LHCN-M2 (cell line): Measurements from ENCODE around the gene APEX1. TPM values are rescaled to one million over a fixed set of nuclear protein-coding genes. Genes with fewer than 3 reads are reported as not detected.

ENCODE experiments used
- DNase-seq: peaks from one replicate; pipeline ENCODE4 v3.0.0-alpha.2; 2012; ENCODE audit warnings: low read depth
- polyA plus RNA-seq: library from polyadenylated mRNA; unstranded; fragments of >200 nt; gene quantifications from one replicate; pipeline ENCODE4 v1.2.1, GENCODE V29; 2012; ENCODE audit warnings: missing spikeins
- total RNA-seq: library from RNA; depleted of rRNA; stranded (reverse); fragments of >200 nt; gene quantifications from 2 replicates; pipeline ENCODE4 v1.2.3, GENCODE V29; 2014; rRNA removed

Gene APEX1
- 152 and 213 TPM in 2 replicates for total RNA-seq
- polyA plus RNA-seq = 205 TPM

- peak; percentile 99 for DNase-seq
These were observed at the start of gene APEX1, which contains the start of gene OSGEP for GRCh38 chr14:20454516-20455354. APEX1 (plus strand) TSS chr14:20455226; CDS start chr14:20455646, 420 bp downstream. OSGEP (minus strand) TSS chr14:20454812; CDS start chr14:20454683, 129 bp downstream.

DNA sequence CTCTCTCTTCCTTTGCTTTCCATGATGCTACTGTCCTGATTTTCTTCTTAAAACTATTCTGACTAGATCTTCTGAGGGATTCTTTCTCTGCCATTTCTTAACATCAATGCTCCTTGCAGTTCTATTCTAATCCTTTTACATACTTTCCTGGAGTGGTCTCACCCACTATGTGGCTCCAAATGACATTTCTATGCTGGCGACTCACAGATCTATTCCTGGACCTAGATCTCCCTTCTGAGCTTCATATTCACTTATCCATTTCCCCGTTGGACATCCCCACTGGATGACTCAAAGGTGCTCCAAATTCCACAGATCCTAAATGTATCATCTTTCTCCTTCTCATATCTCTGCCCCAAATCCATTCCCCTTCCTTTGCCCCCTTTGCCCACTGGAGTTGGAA, 45.8 kb upstream of the APEX1 start:
- peak; percentile 55 for DNase-seq

GRCh38 chr14:20412411-20412810, 42.6 kb upstream of the APEX1 start:
- no peak for DNase-seq

- peak; percentile 83 for DNase-seq
These were observed 41.9 kb upstream of the APEX1 start, which contains the start of gene TEP1 for GRCh38 chr14:20412876-20413743. TEP1 (minus strand) TSS chr14:20413501; CDS start chr14:20408439, 5,062 bp downstream.

DNA sequence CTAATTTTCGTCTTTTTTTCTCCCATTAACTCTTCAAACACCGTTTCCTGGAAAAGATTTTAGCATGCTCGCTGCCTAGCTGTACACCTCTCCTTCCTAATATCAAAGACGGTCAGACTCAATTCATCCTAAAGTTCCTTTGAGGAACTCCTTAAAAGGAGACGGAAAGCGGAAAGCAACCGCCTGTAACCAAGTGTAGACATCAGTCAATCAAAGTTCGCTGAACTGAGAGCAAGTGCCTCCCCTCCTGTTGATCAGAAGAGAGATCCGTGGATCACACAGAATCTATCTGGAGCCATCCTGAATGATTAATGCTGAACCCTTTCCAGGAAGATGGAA, 41.3 kb upstream of the APEX1 start:
- DNase-seq = no peak

GRCh38 chr14:20415782-20416206, 39.2 kb upstream of the APEX1 start:
- DNase-seq = peak; percentile 67

DNA sequence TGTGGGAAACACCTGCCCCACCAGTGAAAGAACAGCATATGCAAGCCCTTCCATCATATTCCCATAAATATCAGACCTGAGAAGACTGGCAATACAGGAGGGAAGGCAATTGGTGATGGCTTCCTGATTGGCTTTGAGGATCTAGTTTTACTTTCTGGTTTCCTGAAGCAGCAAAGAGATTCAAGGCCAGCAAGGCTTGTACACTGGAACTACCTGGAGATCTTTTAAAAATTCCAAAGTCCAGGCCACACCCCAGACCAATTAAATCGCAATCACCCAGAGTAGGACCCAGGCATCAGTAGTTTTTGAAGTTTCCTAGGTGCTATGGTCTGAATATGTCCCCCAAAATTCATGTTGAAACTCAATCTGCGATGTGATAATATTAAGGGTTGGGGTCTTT, 38.8 kb upstream of the APEX1 start:
- DNase-seq = no peak

- DNase-seq = no peak
These were observed 37.5 kb upstream of the APEX1 start for GRCh38 chr14:20417250-20418186.

GRCh38 chr14:20418501-20418909, 36.5 kb upstream of the APEX1 start:
- no peak for DNase-seq

DNA sequence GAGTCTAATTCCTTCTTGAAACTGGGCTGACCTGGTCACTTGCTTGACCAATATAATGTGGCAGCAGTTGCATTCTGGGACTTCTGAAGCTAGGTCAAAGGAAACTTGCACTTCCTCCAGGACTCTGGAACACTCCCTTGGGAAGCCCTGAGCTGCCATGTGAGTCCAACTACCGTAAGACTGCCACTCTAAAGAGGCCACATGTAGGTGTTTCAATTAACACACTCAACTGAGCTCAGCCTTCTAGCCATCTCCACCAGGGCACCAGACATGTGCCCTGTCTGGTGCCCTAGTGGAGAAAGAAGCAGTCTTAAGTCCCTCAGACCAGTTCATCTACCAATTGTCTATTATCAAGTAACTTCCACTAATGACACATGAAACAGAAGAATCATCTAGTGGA, 35.6 kb upstream of the APEX1 start:
- DNase-seq = no peak

DNA sequence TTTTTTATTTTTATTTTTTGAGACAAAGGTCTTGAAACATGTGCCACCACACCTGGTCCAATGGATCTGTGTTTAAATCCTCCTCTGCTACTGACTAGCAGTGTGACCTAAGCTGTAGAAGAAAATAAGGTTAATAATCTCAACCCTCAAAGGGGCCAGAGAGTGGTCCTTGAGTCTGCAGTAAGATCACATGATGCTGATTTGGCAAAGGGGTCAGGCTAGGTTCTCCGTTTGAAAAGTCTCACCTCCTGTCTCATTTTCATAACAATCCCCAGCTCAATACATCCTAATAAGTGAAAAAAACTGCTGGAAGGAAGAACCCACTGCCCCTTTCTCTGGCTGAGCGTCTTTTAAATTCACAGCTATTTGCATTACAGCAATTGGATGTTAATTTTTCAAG, 33.8 kb upstream of the APEX1 start:
- no peak for DNase-seq

DNA sequence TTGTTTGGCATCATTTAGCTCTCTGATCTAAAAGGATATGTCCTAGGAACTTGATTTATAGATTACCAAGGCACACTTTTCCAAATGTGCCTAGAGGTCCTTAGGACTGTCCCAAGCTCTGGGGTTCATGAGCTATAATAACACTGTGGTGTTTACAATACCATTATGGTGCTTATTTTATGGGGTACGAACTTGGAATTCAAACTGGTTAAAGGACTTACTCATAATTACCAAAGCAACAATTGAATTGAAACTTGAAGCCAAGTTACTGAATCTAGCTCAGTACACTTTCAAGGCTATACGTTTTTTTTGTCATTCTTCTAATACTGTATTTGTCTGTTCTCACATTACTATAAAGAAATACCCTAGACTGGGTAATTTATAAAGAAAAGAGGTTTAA, 32.1 kb upstream of the APEX1 start:
- no peak for DNase-seq

GRCh38 chr14:20424851-20425250, 30.2 kb upstream of the APEX1 start:
- no peak for DNase-seq

- DNase-seq = peak; percentile 74
These were observed 27.6 kb upstream of the APEX1 start for GRCh38 chr14:20427231-20428009.

DNA sequence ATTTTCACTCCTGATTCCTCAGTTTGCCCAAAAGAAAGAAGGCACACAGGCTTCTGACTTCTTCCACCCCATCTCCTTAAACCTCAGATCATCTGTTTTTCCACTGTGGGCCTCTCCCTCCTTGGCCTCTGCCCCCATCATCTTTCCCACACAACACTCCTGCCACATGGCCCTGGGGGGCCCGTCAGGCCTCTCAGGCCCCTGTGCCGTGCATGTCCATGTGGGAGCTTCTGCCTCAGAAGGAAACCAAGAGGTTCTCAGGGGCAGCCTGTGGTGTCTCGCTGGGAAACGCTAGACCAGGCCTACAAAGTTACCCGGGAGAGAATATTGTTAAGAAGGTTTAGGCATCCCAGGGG, 27.0 kb upstream of the APEX1 start:
- no peak for DNase-seq

DNA sequence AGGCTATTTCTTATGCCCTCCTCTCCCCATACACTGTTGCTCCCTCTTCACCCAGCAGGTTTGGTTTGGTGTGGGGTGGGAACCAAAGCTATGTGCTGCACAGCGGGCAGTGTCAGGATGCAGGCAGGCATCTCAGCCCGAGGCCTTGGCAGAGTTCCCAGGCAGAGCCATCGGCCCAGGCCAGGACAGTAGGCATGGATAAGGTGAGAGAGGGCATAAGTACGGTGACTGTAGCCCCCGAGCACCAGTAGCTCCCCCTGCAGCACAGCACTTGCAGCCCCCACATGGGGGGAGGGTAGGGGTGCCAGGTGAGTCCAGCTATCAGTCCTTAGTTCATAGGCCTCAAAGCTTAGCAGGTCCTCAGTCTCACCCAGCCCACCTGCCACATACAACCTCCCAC, 26.2 kb upstream of the APEX1 start:
- no peak for DNase-seq

DNA sequence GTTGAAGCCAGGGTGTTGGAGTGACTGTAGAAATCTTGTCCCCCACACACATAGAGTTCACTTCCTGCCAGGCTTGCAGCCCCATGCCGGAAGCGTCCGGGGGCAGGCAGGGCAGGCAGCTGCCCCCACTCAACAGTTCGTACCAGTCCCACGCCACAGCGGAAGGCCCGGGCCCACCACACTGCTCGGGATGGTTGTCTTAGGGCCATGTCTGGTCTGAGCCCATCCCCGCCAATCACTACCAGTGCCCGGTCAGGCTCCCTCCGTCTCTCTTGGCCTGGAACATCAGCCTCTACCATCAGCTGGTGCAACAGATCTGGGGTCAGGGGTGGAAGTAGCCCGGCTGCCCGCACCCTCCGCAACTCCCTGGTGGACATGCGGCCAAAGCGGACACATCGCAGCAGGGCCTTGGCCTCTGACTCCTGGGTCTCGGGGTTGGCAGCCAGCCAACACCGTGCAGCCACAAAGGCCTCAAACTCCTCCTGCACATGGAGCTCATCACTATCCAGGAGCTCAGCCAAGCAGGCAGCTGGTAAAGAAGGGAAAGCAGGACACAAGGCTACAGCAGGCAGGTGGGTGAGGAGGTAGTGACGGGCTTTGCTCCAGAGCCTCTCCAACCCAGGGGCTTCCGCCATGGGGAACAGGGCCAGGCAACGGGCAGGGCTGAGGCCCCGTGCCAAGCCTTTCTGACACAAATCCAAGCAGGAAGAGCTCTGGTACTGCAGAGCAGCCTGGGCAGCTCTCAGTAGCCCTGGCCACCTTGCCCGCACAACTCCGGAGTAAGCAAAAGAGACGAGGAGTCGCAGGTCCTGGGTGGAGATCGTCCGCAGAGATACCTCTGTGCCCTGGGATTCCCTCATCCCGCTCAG, 25.0 kb upstream of the APEX1 start:
- DNase-seq = no peak

GRCh38 chr14:20434701-20435581, 20.1 kb upstream of the APEX1 start:
- no peak for DNase-seq
